ENCODE measurements around the gene SPATA31C2.

- no peak for TF ChIP-seq EZH2 (IDR thresholded peaks at IDR 0.05; ENCODE audit: insufficient read depth, poor library complexity, severe bottlenecking)
- TF ChIP-seq EZH2phosphoT487 (IDR thresholded peaks at IDR 0.05; ENCODE audit: insufficient read depth, low read depth): no peak
Observed at GRCh38 chr9:88106492-88106891, 31.8 kb downstream of the SPATA31C2 start.
